ENCODE results near the gene E2F3.
A peak's percentile ranks its signal among the peaks of the same experiment; 100 is the strongest.

The E2F3 gene

GRCh38 chr6:20402342-20403069, 827 bp downstream of the E2F3 start:
- peak; percentile 31 for DNase-seq

DNA sequence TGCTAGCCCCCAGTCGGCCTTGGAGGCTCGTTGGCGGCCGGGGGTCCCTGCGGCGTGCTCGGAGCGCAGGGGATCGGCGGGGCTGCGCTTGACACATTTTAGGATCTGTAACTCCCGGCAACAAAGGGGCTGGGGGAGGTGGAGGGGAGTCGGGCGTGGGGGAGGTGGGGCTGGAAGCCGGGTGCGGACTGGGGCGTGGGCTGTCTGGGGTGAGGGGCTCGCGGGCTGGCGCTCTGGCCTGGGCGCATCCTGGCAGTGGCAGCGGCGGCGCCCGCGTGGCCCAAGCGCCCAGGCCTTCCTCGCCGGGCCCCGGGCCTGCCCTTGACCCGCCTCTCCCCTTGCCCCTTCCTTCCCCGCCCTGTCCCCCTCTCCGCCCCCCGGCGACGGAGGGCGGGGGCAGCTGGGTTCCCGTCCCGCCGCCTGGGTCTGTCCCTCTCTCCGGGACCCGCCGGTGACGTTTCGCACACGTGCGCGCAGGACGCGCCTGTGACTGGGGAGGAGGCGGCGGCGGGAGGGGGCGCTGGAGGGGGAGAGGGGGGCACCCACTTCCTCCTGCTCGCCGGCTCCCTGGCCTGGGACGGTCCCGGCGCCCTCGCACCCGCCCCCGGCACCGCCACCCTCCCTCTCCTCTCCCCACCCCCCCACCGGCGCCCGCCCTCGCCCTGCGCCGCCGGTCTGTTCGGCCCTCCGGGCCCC, 1.5 kb downstream of the E2F3 start:
- peak; percentile 93 for DNase-seq

DNA sequence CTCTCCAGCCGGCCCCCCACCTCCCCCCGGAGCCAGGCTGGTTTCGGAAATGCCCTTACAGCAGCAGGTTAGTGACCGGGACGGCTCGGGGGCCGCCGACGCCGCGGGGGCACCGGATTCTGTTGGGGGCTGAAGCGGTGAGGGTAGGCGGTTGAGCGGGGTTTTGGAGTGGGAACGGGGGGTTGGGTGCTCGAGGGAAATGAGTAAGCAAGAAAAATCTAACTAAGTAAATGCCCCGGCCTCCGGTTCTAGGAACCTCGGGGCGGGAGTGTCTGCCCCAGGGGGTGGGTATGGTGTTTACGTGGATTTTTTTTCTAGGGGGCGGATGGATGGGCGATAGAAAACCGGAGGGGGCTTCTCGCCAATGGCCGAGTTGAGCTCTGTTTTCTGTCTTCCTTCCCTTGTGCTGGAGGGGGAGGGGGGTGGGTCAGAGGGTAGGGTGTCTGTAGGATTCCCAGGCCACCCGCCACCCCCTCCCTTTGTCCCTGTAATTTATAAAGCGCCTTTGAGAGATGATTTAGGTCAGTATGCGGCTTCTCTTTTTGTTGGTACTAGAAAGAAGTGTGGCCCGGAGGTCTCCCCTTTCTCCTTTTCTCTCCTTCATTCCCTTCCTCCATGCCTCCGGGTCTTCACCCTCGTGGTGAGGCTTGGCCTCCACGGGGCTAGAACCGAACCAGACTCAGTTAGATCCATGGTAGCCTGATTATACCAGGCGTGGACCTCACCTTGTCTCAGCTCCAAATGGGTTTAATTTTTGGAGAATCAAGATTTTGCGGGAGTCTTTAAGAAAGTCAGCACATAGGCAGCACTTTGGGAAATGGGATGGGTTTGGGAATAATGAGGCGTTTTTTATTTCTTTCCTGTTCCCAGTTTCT, 2.3 kb downstream of the E2F3 start:
- DNase-seq: peak; percentile 56

DNA sequence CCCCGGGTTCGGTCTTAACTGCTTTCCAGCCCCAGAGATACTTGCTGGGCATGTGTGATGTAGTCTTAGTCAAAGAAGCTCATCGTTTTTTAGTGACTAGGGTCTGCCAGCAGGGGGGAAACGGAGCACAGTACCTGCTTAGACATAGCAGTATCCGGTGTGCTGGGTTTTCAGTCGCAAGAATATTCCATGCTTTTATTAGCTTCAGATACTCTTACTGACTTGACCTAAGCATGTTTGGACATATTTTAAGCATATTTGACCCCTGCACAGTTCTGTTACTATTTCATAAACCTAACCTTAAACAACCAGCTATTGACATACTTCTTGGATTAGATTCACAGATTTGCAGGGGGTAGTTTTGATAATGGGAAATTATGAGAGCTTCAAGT, 3.0 kb downstream of the E2F3 start:
- DNase-seq: peak; percentile 68

GRCh38 chr6:20408851-20409250, 7.2 kb downstream of the E2F3 start:
- DNase-seq: no peak

DNA sequence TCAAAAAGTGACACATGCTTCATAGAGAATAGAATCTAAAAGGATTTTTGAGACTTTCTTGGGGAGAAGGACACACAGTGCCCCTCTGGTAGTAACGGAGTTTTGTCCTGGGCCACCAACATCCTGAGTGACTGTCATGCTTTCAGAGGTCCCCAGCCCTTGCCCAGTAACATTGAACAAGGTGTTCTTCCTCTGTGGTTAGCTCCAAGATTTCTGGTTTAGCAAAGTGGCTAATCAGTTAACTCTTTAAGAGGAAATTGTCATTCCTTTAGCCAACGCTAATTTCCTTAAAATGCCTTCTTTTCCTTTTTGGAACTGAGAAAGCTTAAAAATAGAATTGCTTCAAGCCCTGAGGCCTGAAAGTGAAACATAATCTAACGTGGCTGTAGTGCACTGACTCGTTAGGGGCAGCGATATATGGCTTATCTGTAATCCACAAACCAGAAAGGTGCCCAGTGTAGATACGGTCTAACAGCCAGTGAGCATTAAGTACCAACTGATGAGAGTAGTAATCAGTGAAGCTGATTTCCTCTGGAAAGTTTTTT, 7.8 kb downstream of the E2F3 start:
- DNase-seq: no peak

DNA sequence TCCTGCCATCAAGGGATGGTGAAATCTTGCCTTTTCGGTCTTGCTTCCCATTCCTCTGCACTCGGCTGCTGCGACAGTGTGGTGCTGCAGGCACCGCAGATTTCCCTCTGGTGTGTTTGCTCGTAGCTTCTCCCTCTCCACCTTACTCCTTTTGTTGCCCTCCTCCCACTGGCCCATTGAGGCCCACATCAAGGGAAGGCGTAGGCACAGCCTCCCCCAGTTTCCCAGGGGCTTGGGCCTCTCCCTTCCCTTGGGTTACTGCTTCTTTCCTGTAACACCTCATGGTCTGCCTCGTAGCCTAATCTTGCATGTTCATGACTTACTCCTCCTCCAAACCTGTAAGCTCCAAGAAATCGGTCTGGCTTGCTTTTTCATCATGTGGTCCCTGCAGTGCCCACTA, 9.9 kb downstream of the E2F3 start:
- DNase-seq: no peak

DNA sequence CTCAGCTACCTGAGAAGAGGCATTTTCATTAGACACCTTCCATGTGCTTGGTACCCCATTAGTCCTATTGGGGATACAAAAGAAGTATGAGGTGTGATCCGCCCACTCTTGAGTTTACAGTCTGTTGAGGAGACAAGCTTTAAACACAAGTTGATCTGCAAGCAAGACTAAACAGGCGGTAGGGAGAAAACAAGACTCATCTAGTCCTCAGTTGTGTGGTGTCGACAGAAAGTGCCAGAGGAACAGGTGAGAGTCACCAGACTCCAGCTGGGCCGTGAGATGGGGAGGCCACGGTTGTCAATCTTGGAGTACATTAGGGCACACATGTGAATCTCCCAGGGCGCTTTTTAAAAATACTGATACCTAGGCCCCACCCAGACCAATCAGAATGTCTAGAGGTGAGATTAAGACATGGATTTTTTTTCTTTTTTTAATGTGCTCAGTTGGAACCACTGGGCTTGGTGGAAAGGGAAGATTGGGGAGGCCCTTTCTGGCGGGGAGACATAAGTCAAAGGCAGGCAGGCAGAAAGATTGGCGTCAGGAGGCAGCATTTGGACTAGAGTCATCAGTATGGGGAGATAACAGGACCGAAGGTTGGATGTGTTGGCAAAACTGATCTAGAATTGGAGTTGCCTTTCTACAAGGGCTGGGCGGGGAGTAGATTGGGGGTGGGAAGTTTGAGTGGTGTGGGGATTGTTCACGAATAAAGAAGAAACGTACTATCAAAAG, 10.4 kb downstream of the E2F3 start:
- no peak for DNase-seq

- no peak for DNase-seq
Measured at GRCh38 chr6:20412682-20413073, 11.0 kb downstream of the E2F3 start.

DNA sequence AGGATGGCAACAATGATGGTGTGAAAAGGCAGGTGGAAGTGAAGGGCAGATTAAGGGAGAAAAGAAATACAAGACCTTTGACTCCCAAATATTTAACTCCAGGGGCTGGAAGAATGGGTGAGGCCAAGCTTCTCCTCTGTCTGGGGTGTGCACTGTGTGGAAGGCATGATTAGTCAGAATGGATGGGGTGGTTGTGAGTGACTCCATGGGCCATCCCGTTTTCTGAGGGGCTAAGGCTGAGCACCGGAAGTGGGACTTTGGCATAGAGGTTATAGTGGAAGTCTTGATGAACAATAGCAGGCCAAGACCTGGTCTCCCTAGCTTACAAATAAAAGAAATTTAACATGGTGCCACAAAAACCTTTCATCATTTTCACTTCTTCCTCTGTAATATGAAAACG, 12.1 kb downstream of the E2F3 start:
- DNase-seq: no peak

DNA sequence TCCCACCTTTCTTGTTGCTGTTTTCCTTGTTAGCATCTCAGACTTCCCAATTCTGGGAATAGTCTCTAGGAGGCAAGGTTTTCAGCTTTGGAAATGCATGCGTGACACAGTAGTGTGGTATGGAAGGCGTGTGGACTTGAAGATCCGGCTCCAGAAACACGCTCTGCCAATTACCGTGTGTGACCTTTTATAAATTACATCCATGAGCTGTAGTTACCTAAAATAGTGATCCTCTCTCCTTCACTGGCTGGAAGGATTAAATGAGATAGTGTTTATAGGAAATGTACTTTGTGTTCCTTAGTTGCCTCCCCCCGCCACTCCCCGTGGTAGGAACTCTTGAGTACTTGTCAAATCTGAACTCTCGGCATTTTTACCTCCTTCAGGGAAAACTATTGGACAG, 13.0 kb downstream of the E2F3 start:
- DNase-seq: no peak

DNA sequence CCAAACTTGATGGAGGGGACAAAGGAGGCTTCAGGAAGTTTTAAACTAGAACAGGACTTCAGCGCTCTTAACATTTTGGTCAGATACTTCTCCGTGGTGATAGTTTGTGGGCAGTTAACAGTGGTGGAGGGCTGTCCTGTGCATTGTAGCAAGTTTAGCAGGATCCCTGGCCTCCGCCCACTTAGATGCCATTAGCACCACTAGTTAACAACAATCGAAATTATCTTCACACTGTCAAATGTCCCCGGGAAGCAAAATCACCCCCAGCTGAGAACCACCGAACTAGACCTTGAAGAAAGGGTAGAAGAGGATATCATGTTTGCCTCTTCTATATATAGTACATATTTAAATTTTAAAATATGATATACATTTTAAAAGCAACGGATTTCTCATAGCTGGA, 13.6 kb downstream of the E2F3 start:
- DNase-seq: no peak

GRCh38 chr6:20415712-20416454, 14.2 kb downstream of the E2F3 start:
- DNase-seq: no peak

DNA sequence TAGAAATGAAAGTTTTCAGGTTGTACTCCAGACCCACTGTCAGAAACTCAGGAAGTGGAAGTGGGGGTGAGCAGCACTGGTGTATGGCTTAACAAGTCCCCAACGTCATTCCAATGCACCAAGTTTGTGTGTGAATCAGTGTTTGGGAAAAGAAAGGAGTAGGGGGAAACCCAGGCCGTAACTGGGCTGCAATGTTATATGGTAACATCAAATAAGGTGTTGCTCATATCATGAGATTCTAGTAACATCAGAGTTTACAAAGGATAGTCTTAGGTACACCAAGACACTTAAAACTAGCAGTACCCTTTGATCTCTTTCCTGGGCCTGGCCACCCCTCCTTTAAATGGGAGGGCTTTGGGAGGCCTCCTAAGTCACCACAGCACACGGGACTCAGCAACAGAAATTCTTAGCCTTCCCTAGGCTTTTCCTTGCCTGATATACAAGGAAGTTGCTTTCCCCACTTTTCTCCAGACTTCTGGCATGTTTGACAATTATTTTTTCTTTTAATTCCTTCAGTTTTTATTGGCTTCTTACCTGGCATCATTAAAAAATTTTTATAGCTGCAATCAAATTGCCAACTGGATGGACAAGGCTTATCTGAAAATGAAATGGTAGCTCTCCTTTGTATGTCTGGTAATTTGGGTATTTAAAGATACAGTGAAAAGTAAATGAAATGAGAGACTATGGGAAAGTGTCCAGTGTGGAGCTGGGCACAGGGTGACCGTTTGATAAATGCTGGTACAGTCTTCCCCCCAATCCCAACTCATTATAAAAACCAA, 15.1 kb downstream of the E2F3 start:
- DNase-seq: no peak

DNA sequence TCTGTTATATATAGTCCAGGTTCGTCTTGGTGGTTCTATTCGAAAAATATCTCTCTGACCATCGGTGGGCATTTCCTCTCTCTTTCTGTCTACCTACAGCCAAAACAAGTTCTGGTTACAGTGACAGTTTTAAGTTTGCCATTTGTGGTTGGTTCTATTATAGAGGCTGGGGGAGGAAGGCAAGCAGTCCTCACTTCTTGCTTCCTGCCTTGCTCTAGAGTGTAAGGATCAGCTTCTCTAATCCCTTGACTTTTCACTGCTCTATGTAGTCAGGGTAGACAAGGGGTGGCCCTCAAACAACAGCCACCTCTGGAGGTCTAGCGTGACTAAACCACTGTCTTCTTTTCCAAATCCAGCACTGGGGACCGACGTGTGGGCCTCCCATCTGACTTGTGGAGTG, 16.1 kb downstream of the E2F3 start:
- no peak for DNase-seq

- DNase-seq: no peak
Measured at GRCh38 chr6:20426177-20427082, 24.8 kb downstream of the E2F3 start.

- DNase-seq: no peak
Measured at GRCh38 chr6:20427856-20428255, 26.2 kb downstream of the E2F3 start.

GRCh38 chr6:20432692-20433091, 31.0 kb downstream of the E2F3 start:
- DNase-seq: no peak

DNA sequence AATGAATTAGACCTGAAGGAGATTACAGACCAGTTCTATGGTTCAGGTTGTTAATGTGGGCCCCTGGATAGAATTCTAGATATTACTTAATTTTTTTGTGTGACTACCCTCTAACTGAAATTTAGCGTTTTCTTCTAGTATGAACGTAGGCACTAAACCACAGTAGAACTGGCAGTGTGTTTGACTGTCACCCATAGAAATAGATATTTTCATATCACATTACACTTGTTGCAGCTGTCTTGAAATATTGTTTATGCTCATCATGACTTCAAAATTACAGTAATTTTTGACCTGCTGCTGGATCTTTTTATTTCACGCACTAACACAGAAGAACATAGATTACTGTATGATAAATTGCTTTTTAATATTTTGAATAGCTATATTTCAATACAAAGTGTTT, 31.6 kb downstream of the E2F3 start:
- no peak for DNase-seq

DNA sequence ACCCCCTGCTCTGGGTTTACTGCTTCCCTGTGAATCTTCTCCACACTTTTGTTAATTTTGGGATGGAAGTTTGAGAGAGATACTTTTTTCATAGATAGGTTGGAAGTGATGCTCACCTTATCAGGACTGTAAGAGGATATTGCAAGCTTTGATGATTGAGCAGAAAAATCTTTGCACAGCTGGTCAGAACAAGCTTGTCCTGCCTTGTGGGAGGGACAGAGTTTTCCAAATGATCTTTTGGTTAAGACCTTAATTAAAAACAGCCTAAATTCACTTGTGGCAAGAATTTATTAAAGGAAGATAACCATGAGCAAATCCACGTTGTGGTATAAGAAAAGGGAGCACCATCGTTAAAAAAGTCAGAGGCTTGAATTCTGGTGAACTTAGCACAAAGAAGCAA, 32.2 kb downstream of the E2F3 start:
- no peak for DNase-seq
